Measurements from ENCODE around the gene SMIM45.

Gene SMIM45

DNA sequence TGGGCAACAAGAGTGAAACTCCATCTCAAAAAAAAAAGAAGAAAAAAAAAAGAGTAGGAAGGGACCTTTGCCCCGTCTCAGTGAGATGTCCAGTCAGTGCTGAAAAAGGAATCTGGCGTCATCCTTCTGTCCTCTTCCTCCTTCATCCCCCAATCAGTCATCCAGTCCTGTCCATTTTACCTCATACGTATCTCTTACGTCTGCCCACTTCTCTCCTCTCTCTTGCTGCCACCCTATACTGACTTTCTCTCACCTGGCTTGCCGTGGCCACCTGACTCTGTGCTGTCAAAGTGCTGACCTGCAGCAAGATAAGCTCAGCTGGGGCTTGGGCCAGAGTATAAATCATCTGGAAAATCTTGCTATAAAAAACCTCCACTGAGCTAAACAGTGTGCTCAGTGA lies 30.9 kb downstream of the SMIM45 start:
- Histone ChIP-seq H3K4me1 (peaks cover 3% of the 10 kb centered on the region), H3K27me3 (peaks cover 4% of the 10 kb centered on the region), H3K36me3 (no peaks in the 10 kb centered on the region), H3K27ac (no peak overlapping the region), H3K4me3 (no peak overlapping the region), H3K9me3 (no peaks in the 10 kb centered on the region)
- DNase-seq (ENCODE audit: low spot score in 2 of 2), result no peak
- 78% methylated on average over 5 of the region's 5 CpGs for WGBS
- TF ChIP-seq POLR2AphosphoS5 (IDR thresholded peaks at IDR 0.05) (no peak), POLR2A (IDR thresholded peaks at IDR 0.05) (no peak), EP300 (IDR thresholded peaks at IDR 0.05) (no peak)
- TF ChIP-seq, protein P1, sequence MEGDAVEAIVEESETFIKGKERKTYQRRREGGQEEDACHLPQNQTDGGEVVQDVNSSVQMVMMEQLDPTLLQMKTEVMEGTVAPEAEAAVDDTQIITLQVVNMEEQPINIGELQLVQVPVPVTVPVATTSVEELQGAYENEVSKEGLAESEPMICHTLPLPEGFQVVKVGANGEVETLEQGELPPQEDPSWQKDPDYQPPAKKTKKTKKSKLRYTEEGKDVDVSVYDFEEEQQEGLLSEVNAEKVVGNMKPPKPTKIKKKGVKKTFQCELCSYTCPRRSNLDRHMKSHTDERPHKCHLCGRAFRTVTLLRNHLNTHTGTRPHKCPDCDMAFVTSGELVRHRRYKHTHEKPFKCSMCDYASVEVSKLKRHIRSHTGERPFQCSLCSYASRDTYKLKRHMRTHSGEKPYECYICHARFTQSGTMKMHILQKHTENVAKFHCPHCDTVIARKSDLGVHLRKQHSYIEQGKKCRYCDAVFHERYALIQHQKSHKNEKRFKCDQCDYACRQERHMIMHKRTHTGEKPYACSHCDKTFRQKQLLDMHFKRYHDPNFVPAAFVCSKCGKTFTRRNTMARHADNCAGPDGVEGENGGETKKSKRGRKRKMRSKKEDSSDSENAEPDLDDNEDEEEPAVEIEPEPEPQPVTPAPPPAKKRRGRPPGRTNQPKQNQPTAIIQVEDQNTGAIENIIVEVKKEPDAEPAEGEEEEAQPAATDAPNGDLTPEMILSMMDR (IDR thresholded peaks at IDR 0.05), result no peak

DNA sequence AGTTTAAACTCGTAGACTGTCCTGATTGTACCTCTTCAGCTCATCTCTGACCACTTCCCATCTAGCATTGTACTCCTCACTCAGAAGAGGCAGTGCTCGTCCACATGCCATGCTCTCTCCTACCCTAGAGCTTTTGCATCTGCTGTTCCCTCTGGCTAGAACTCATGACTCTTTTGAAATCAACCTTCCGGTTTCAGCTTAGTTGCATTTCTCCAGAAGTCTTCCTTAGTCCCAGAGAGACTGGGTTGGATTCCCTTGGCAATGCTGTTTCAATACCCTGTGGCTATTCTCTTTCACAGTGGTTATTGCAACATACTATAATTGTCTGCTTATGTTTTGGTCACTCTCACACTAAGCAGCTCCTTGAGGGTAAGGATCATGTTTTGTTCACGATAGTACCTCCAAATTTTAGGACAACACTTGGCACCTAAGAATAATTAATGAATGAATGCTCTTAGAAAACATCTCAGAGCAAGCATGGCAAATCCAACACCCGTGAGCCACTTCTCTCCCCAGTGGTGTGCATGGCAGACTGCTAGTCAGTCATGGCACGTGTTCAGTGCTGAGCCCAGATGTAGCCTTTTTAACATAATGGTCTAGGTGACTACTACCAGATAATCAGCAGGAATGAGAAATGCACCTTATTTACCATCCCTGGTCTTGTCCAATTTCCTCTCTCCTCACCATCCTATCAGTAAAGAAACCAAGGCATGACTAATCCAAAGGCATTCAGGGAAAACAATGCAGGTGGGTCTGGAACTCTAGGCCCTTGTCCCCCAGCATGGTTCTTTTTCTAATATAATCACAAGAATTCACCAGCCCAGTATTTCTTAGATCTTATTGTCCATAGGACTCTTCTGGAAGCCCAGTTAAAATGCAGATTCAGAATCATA lies 31.8 kb downstream of the SMIM45 start:
- DNase-seq (ENCODE audit: low spot score in 2 of 2), result no peak
- Histone ChIP-seq H3K4me1 (peaks cover 3% of the 10 kb centered on the region), H3K27me3 (no peaks in the 10 kb centered on the region), H3K36me3 (no peaks in the 10 kb centered on the region), H3K9me3 (no peaks in the 10 kb centered on the region), H3K27ac (no peak overlapping the region), H3K4me3 (no peak overlapping the region)
- 67% methylated on average over 6 of the region's 6 CpGs for WGBS
- TF ChIP-seq POLR2A (IDR thresholded peaks at IDR 0.05) (no peak), EP300 (IDR thresholded peaks at IDR 0.05) (no peak), POLR2AphosphoS5 (IDR thresholded peaks at IDR 0.05) (no peak)
- TF ChIP-seq, protein P1 (IDR thresholded peaks at IDR 0.05), result no peak

DNA sequence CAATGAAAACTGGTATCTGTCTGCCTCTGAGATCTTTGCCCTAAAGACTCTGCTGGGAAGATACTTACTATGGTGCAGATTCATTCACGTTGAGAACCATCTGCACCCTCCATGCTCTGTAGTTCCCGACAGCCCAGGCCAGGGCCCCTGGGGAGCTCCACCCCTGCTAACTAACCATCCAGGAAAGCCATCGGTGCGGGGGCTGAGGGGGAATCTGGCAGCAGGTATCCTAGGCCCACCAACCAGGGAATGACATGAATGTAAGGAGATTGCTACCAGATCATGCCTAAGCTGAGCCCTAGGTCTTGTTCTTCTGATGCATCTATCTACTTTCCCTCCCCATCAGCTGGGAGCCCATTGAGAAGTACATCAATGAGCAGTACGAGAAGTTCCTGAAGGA lies 35.3 kb downstream of the SMIM45 start:
- peak in 1 of 2 donors; percentile 46 for DNase-seq (ENCODE audit: low spot score in 2 of 2)
- Histone ChIP-seq H3K27ac (no peak overlapping the region), H3K27me3 (no peaks in the 10 kb centered on the region), H3K4me3 (no peak overlapping the region), H3K4me1 (no peaks in the 10 kb centered on the region), H3K9me3 (no peaks in the 10 kb centered on the region), H3K36me3 (no peaks in the 10 kb centered on the region)
- WGBS, result 84% methylated on average over 5 of the region's 5 CpGs
- TF ChIP-seq, protein P1 (IDR thresholded peaks at IDR 0.05), result no peak
- TF ChIP-seq POLR2A (IDR thresholded peaks at IDR 0.05) (no peak), POLR2AphosphoS5 (IDR thresholded peaks at IDR 0.05) (no peak), EP300 (IDR thresholded peaks at IDR 0.05) (no peak)

DNA sequence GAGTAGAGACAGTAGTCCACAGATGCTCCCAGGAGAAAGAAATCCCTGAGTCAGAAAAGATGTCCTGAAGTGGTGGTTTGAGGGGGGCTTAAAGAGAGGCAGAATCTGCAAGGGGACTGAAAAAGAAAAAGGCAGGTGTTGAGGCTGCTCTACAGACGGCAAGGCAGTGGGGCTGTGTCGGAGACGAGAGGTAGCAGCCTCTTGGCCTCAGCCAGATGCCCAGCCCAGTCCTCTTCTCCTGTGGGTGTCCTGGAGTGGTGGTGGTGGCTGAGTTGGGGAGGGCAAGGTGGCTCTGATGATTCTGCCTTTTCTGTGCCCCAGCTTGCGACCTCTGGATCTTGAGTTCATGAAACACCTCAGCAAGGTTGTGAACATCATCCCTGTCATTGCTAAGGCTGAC lies 37.3 kb downstream of the SMIM45 start:
- H3K4me1 ChIP-seq, result no peaks in the 10 kb centered on the region
- peak in 1 of 2 donors; percentile 37 for DNase-seq (ENCODE audit: low spot score in 2 of 2)
- TF ChIP-seq POLR2A (IDR thresholded peaks at IDR 0.05) (no peak), POLR2AphosphoS5 (IDR thresholded peaks at IDR 0.05) (no peak), EP300 (IDR thresholded peaks at IDR 0.05) (no peak)
- TF ChIP-seq, protein P1 (IDR thresholded peaks at IDR 0.05), result no peak
- H3K27me3 ChIP-seq, result no peaks in the 10 kb centered on the region
- no peaks in the 10 kb centered on the region for H3K9me3 ChIP-seq
- WGBS, result 90% methylated on average over 4 of the region's 4 CpGs
- no peak overlapping the region for H3K27ac ChIP-seq
- H3K36me3 ChIP-seq, result no peaks in the 10 kb centered on the region
- H3K4me3 ChIP-seq, result no peak overlapping the region

- WGBS, result 91% methylated on average over 7 of the region's 7 CpGs
- Histone ChIP-seq H3K27me3 (no peaks in the 10 kb centered on the region), H3K36me3 (no peaks in the 10 kb centered on the region), H3K27ac (no peak overlapping the region), H3K9me3 (no peaks in the 10 kb centered on the region), H3K4me3 (no peak overlapping the region), H3K4me1 (no peaks in the 10 kb centered on the region)
- DNase-seq (ENCODE audit: low spot score in 2 of 2), result peak in 1 of 2 donors; percentile 17
- TF ChIP-seq POLR2A (IDR thresholded peaks at IDR 0.05) (no peak), EP300 (IDR thresholded peaks at IDR 0.05) (no peak), POLR2AphosphoS5 (IDR thresholded peaks at IDR 0.05) (no peak)
- TF ChIP-seq, protein P1 (IDR thresholded peaks at IDR 0.05), result no peak
These were observed 39.2 kb downstream of the SMIM45 start for GRCh38 chr22:41991111-41991510.

All from suprapubic skin (tissue), 4 donors.